Kidney (tissue), 14 donors: Measurements from ENCODE around the gene SMC4. TPM values are rescaled to one million over a fixed set of nuclear protein-coding genes. Genes with fewer than 3 reads are reported as not detected.

ENCODE experiments used
- DNase-seq, 5 donors: peaks; one replicate each; pipeline ENCODE4 v3.0.0-alpha.2; 2013 to 2020
- FAIRE-seq: peaks from 2 replicates; lab custom pipeline; 2012; peaks lifted over from hg19 to GRCh38; lab: Jason Lieb, UNC
- H3K27ac ChIP-seq, 2 donors: one replicate each; pipeline ENCODE4 v1.7.0; 2013; ENCODE audit warnings: low read depth in 2 of 2, low read length in 2 of 2, inconsistent platforms in 1 of 2
- H3K27me3 ChIP-seq: one replicate; pipeline ENCODE4 v1.7.1; 2013; ENCODE audit warnings: low read length, inconsistent platforms; ENCODE audit not compliant: control insufficient read depth, insufficient read depth
- H3K36me3 ChIP-seq, 3 donors: one replicate each; pipeline versions ENCODE4 v1.7.0 to v1.7.1; 2013; ENCODE audit warnings: low read length in 3 of 3, control low read depth in 1 of 3, inconsistent platforms in 1 of 3; ENCODE audit not compliant: insufficient read depth in 3 of 3, control insufficient read depth in 2 of 3
- H3K4me1 ChIP-seq, 3 donors: one replicate each; pipeline versions ENCODE4 v1.7.0 to v1.7.1; 2013; ENCODE audit warnings: low read length in 3 of 3, inconsistent platforms in 1 of 3, low read depth in 1 of 3; ENCODE audit not compliant: control insufficient read depth in 2 of 3, insufficient read depth in 2 of 3
- H3K4me3 ChIP-seq, 3 donors: one replicate each; pipeline versions ENCODE4 v1.7.0 to v1.8.1; 2013; ENCODE audit warnings: low read length in 3 of 3, control low read depth in 1 of 3, inconsistent platforms in 1 of 3
- H3K9ac ChIP-seq, 3 donors: one replicate each; pipeline versions ENCODE4 v1.7.0 to v1.7.1; 2013; ENCODE audit warnings: low read length in 3 of 3, control low read depth in 1 of 3, inconsistent platforms in 1 of 3
- H3K9me3 ChIP-seq, 3 donors: one replicate each; pipeline versions ENCODE4 v1.7.0 to v1.7.1; 2013; ENCODE audit warnings: low read length in 3 of 3, control low read depth in 1 of 3, inconsistent platforms in 1 of 3; ENCODE audit not compliant: control insufficient read depth in 2 of 3, insufficient read depth in 1 of 3
- CTCF ChIP-seq: IDR thresholded peaks from 3 replicates; pipeline ENCODE4 v1.5.1; 2012; ENCODE audit warnings: mild to moderate bottlenecking, moderate library complexity, borderline replicate concordance; ENCODE audit not compliant: insufficient read depth; ENCODE audit errors: extremely low read depth
- intact Hi-C: fragments of 100-400 bp; cut with DNase I; formaldehyde crosslinking; loops from one replicate; pipeline ENCODE4 v1.11.1; 2022
- polyA plus RNA-seq: library from polyadenylated mRNA; stranded (reverse); fragments of 350-450 nt; fragmentation: Illumina TruSeq; extraction: RNeasy Lipid Tissue Mini Kit (QIAGEN cat#74804); gene quantifications from one replicate; pipeline ENCODE4 v1.2.3, GENCODE V29; 2014; ENCODE audit warnings: low read depth, low replicate concordance; ENCODE audit not compliant: insufficient read depth
- total RNA-seq: library from RNA; stranded (reverse); fragmentation: NEBNext Ultra II Directional; extraction: Animal tissue kit (Norgen Biotek cat#: 25700); gene quantifications from one replicate; pipeline ENCODE4 v1.2.1, GENCODE V29; 2021
- donor health status: control.
- donor health status: control.
- donor health status: control.
- donor health status: control.
- donor health status: control.
- donor health status: DM: yes; HTN: yes; CAD: no.
- donor health status: Normal renal cell carcinoma (clear cell type).

SMC4 gene
- total and polyA plus RNA-seq, 2 donors from 2014 or later, result 7.4 to 24.5 TPM

- H3K27ac ChIP-seq, result no peak overlapping the region
- H3K36me3 ChIP-seq, result no peaks in the 10 kb centered on the region
- H3K9ac ChIP-seq, result no peak overlapping the region
- intact Hi-C loops, result no loop called here
- TF ChIP-seq CTCF, result no peak
- no peaks in the 10 kb centered on the region for H3K27me3 ChIP-seq
- DNase-seq (no peak), FAIRE-seq (no peak)
- no peak overlapping the region for H3K4me3 ChIP-seq
- H3K4me1 ChIP-seq, result no peaks in the 10 kb centered on the region
- no peaks in the 10 kb centered on the region for H3K9me3 ChIP-seq
Observed at GRCh38 chr3:160475884-160476283, 76.4 kb downstream of the SMC4 start.

GRCh38 chr3:160477750-160478149, 78.3 kb downstream of the SMC4 start:
- H3K9me3 ChIP-seq, result no peaks in the 10 kb centered on the region
- H3K9ac ChIP-seq, result no peak overlapping the region
- no peak for DNase-seq
- no peaks in the 10 kb centered on the region for H3K4me1 ChIP-seq
- no peak overlapping the region for H3K27ac ChIP-seq
- FAIRE-seq, result no peak
- no peak overlapping the region for H3K4me3 ChIP-seq
- no peak for TF ChIP-seq CTCF
- no peaks in the 10 kb centered on the region for H3K27me3 ChIP-seq
- no peaks in the 10 kb centered on the region for H3K36me3 ChIP-seq
- intact Hi-C loops, result no loop called here

- FAIRE-seq (no peak), DNase-seq (no peak)
- no peak for TF ChIP-seq CTCF
- H3K4me3 ChIP-seq, result no peak overlapping the region
- H3K36me3 ChIP-seq, result no peaks in the 10 kb centered on the region
- no peaks in the 10 kb centered on the region for H3K27me3 ChIP-seq
- no peak overlapping the region for H3K9ac ChIP-seq
- intact Hi-C loops, result no loop called here
- H3K27ac ChIP-seq, result no peak overlapping the region
- no peaks in the 10 kb centered on the region for H3K4me1 ChIP-seq
- no peaks in the 10 kb centered on the region for H3K9me3 ChIP-seq
Observed at GRCh38 chr3:160478338-160478737, 78.9 kb downstream of the SMC4 start.

GRCh38 chr3:160479376-160479775, 79.9 kb downstream of the SMC4 start:
- Histone ChIP-seq H3K27ac (no peak overlapping the region), H3K36me3 (no peaks in the 10 kb centered on the region), H3K9me3 (no peaks in the 10 kb centered on the region), H3K27me3 (no peaks in the 10 kb centered on the region), H3K4me1 (no peaks in the 10 kb centered on the region), H3K9ac (no peak overlapping the region), H3K4me3 (no peak overlapping the region)
- intact Hi-C loops, result no loop called here
- DNase-seq (no peak), FAIRE-seq (no peak)
- no peak for TF ChIP-seq CTCF
